HepG2 (cell line): Measurements from ENCODE around the gene SLA2. TPM values are rescaled to one million over a fixed set of nuclear protein-coding genes. Genes with fewer than 3 reads are reported as not detected.

Source experiments
- ATF7-NPFF ChIP-seq: sonication (generic); formaldehyde crosslinking; IDR thresholded peaks from 2 replicates; pipeline ENCODE4 v1.8.1; 2023; ENCODE audit warnings: mild to moderate bottlenecking, low read depth, missing genetic modification reagents, moderate library complexity
- CCDC6 ChIP-seq: sonication (generic); formaldehyde crosslinking; IDR thresholded peaks from 2 replicates; pipeline ENCODE4 v1.8.1; 2022; ENCODE audit warnings: mild to moderate bottlenecking, missing genetic modification reagents, moderate library complexity
- ELF4 ChIP-seq: sonication (generic); formaldehyde crosslinking; IDR thresholded peaks from 2 replicates; pipeline ENCODE4 v1.5.0; 2020; ENCODE audit warnings: missing genetic modification reagents, mild to moderate bottlenecking, moderate library complexity, borderline replicate concordance
- ETV5 ChIP-seq: IDR thresholded peaks from 2 replicates; pipeline ENCODE4 v1.6.1; 2018; ENCODE audit warnings: missing biosample characterization, missing genetic modification reagents, inconsistent platforms, borderline replicate concordance
- FOXC1 ChIP-seq: sonication (generic); formaldehyde crosslinking; IDR thresholded peaks from 2 replicates; pipeline ENCODE4 v1.8.0; 2022; ENCODE audit warnings: mild to moderate bottlenecking, missing genetic modification reagents, borderline replicate concordance
- GATA4 ChIP-seq: sonication (generic); IDR thresholded peaks from 2 replicates; pipeline ENCODE4 v1.6.1; 2016; ENCODE audit warnings: antibody characterized with exemption, low read depth, borderline replicate concordance
- GTF2F1 ChIP-seq: fragments of 150-350 bp; IDR thresholded peaks from 2 replicates; pipeline ENCODE4 v1.6.1; 2014; ENCODE audit warnings: low read length
- HDAC2 ChIP-seq: sonication (generic); formaldehyde crosslinking; IDR thresholded peaks from 2 replicates; pipeline ENCODE4 v1.4.0; 2020; ENCODE audit warnings: missing genetic modification reagents
- KAT7 ChIP-seq: IDR thresholded peaks from 2 replicates; pipeline ENCODE4 v1.6.1; 2018; ENCODE audit warnings: borderline replicate concordance, missing compliant biosample characterization
- KDM2A ChIP-seq: sonication (generic); formaldehyde crosslinking; IDR thresholded peaks from 2 replicates; pipeline ENCODE4 v1.4.0; 2020; ENCODE audit warnings: low read depth, missing genetic modification reagents, borderline replicate concordance
- NCOA5 ChIP-seq: sonication (generic); formaldehyde crosslinking; IDR thresholded peaks from 2 replicates; pipeline ENCODE4 v1.4.0; 2020; ENCODE audit warnings: missing genetic modification reagents
- NPAS2 ChIP-seq: sonication (generic); formaldehyde crosslinking; IDR thresholded peaks from 2 replicates; pipeline ENCODE4 v1.8.0; 2022; ENCODE audit warnings: mild to moderate bottlenecking, missing genetic modification reagents, borderline replicate concordance
- RARG ChIP-seq: sonication (generic); formaldehyde crosslinking; IDR thresholded peaks from 2 replicates; pipeline ENCODE4 v1.4.0; 2020; ENCODE audit warnings: low read depth, mild to moderate bottlenecking, missing genetic modification reagents
- RBM39 ChIP-seq: fragments of 200-400 bp; formaldehyde crosslinking; IDR thresholded peaks from one replicate; pipeline ENCODE4 v1.6.1; 2018; ENCODE audit warnings: antibody characterized with exemption, mild to moderate bottlenecking, low read depth, low read length; ENCODE audit not compliant: poor library complexity, severe bottlenecking
- RCOR2 ChIP-seq: IDR thresholded peaks from 2 replicates; pipeline ENCODE4 v1.6.1; 2016; ENCODE audit warnings: missing biosample characterization, missing genetic modification reagents
- SETDB1 ChIP-seq: sonication (generic); formaldehyde crosslinking; IDR thresholded peaks from 2 replicates; pipeline ENCODE4 v1.5.1; 2020; ENCODE audit warnings: missing genetic modification reagents, mild to moderate bottlenecking, borderline replicate concordance
- SKI ChIP-seq: fragments of 450-650 bp; IDR thresholded peaks from one replicate; pipeline ENCODE4 v1.6.1; 2018; ENCODE audit warnings: mild to moderate bottlenecking; ENCODE audit not compliant: partially characterized antibody
- SSRP1 ChIP-seq: IDR thresholded peaks from 2 replicates; pipeline ENCODE4 v1.6.1; 2016; ENCODE audit warnings: control low read depth
- TRIM24 ChIP-seq: sonication (generic); formaldehyde crosslinking; IDR thresholded peaks from 2 replicates; pipeline ENCODE4 v1.8.0; 2022; ENCODE audit warnings: mild to moderate bottlenecking, missing genetic modification reagents
- XRCC5 ChIP-seq: fragments of 200-400 bp; formaldehyde crosslinking; optimal IDR thresholded peaks from 2 replicates; pipeline ENCODE3; 2017; ENCODE audit warnings: mild to moderate bottlenecking, low read length
- ZNF10 ChIP-seq: sonication (generic); formaldehyde crosslinking; IDR thresholded peaks from 2 replicates; pipeline ENCODE4 v1.4.0; 2020; ENCODE audit warnings: mild to moderate bottlenecking, low read depth, missing genetic modification reagents, borderline replicate concordance
- ZNF253 ChIP-seq: sonication (generic); formaldehyde crosslinking; IDR thresholded peaks from 2 replicates; pipeline ENCODE4 v1.8.0; 2022; ENCODE audit warnings: mild to moderate bottlenecking, missing genetic modification reagents, borderline replicate concordance
- ZNF530 ChIP-seq: sonication (generic); formaldehyde crosslinking; IDR thresholded peaks from 2 replicates; pipeline ENCODE4 v1.5.0; 2020; ENCODE audit warnings: low read depth, mild to moderate bottlenecking, missing genetic modification reagents
- ZNF614 ChIP-seq: IDR thresholded peaks from 2 replicates; pipeline ENCODE4 v1.6.1; 2018; ENCODE audit warnings: missing biosample characterization, missing genetic modification reagents, inconsistent platforms, borderline replicate concordance
- ZNF772 ChIP-seq: sonication (generic); formaldehyde crosslinking; IDR thresholded peaks from 2 replicates; pipeline ENCODE4 v1.5.0; 2020; ENCODE audit warnings: mild to moderate bottlenecking, missing genetic modification reagents
- ZZZ3 ChIP-seq: sonication (generic); formaldehyde crosslinking; IDR thresholded peaks from 2 replicates; pipeline ENCODE4 v1.4.0; 2020; ENCODE audit warnings: missing genetic modification reagents, mild to moderate bottlenecking, borderline replicate concordance
- polyA plus RNA-seq, 8 experiments: library from polyadenylated mRNA; depleted of rRNA in 3 of 8; stranded (reverse) in 7 of 8; unstranded in 1 of 8; fragments of >200 nt; fragmentation: Illumina TruSeq in 4 of 8; extraction: Trizol in 4 of 8; gene quantifications; 2 replicates each; pipeline versions ENCODE4 v1.2.1 to v1.2.3, GENCODE V29; 2011 to 2016; ENCODE audit warnings: low read depth in 4 of 8, missing spikeins in 1 of 8, mixed read lengths in 1 of 8; ENCODE audit not compliant: insufficient read depth in 1 of 8
- total RNA-seq, 5 experiments: library from RNA; depleted of rRNA; stranded (reverse); fragments of >200 nt; fragmentation: Illumina TruSeq; extraction: Trizol; gene quantifications; 2 replicates each; pipeline ENCODE4 v1.2.3, GENCODE V29; 2016; ENCODE audit warnings: low read depth in 1 of 5
- TF ChIP-seq, protein P1 (sequence below): sonication (generic); formaldehyde crosslinking; IDR thresholded peaks from 2 replicates; pipeline ENCODE4 v1.5.0; 2020; ENCODE audit warnings: missing genetic modification reagents
- TF ChIP-seq, protein P2 (sequence below): fragments of 450-650 bp; IDR thresholded peaks from 2 replicates; pipeline ENCODE4 v1.6.1; 2017; ENCODE audit warnings: mild to moderate bottlenecking

Gene SLA2
- total and polyA plus RNA-seq, 2 of the 13 experiments (the other 11 are each of a cell fraction or from before 2014, with no cell fraction given) = 1.6 to 3.6 TPM

DNA sequence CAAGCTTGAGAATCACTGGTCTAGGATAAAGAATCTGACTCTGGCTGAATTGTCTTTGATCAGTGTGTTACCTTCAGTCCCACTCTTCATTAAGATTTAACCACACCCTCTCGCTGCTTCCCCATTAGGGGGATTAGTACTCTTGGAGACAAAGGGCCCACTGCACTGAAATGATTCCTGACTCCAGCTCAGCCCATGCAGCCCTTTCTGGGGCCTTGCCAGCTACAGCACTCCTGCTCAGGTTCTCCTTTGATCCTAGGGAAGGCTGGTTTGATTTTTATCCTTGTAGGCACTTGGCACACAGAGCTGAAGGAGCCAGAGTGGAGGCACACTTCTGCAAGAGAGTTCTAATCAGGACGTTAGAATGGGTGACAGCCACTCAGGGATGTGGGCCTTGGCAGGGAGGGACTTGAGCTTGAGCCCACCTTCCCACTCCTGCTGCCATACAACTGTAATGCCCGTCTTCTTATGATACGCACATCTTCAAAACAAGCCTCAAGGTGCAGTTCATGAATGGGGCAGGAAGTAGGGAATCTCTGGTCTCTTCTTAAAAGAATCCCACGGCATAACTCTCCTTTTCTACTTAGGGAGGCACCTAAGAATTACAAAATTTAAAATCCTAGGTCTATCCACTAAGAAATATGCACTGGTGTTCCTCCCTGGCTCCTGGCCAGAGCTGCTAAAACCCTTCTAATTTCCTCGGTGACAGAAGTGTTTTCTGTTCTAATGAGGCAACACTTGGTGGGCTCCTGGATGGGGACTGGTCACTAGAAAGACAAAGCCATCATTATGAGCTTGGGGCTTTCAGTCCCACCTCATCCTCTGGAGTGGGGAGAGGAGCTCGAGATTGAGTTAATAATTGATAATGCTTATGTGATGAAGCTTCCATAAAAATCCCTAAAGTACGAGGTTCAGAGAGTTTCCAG, 1.5 kb upstream of the SLA2 start (continued):
- TF ChIP-seq ZNF253 (CRISPR knock-in tag) (no peak), NCOA5 (no peak), ETV5 (CRISPR knock-in tag) (no peak), KDM2A (no peak; the same call in 1 of the 2 replicates), SKI (no peak), ZNF530 (CRISPR knock-in tag) (no peak), RARG (CRISPR knock-in tag) (no peak), ATF7-NPFF (no peak; the same call in 1 of the 2 replicates), ZNF772 (CRISPR knock-in tag) (no peak), RCOR2 (CRISPR knock-in tag) (no peak), ZNF614 (CRISPR knock-in tag) (peak; percentile 83; the same call in 1 of the 2 replicates), GATA4 (no peak; the same call in 1 of the 2 replicates), ZNF10 (CRISPR knock-in tag) (no peak), SETDB1 (no peak), RBM39 (no peak), ZZZ3 (CRISPR knock-in tag) (no peak), XRCC5 (no peak), NPAS2 (CRISPR knock-in tag) (no peak), HDAC2 (CRISPR knock-in tag) (no peak; the same call in 1 of the 2 replicates), TRIM24 (no peak), KAT7 (no peak), FOXC1 (no peak), CCDC6 (CRISPR knock-in tag) (peak; percentile 50; the same call in 1 of the 2 replicates), GTF2F1 (no peak), SSRP1 (peak; percentile 67; the same call in 1 of the 2 replicates), ELF4 (CRISPR knock-in tag) (no peak)
- TF ChIP-seq, protein P1, sequence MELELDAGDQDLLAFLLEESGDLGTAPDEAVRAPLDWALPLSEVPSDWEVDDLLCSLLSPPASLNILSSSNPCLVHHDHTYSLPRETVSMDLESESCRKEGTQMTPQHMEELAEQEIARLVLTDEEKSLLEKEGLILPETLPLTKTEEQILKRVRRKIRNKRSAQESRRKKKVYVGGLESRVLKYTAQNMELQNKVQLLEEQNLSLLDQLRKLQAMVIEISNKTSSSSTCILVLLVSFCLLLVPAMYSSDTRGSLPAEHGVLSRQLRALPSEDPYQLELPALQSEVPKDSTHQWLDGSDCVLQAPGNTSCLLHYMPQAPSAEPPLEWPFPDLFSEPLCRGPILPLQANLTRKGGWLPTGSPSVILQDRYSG (CRISPR knock-in tag) = no peak
- TF ChIP-seq, protein P2, sequence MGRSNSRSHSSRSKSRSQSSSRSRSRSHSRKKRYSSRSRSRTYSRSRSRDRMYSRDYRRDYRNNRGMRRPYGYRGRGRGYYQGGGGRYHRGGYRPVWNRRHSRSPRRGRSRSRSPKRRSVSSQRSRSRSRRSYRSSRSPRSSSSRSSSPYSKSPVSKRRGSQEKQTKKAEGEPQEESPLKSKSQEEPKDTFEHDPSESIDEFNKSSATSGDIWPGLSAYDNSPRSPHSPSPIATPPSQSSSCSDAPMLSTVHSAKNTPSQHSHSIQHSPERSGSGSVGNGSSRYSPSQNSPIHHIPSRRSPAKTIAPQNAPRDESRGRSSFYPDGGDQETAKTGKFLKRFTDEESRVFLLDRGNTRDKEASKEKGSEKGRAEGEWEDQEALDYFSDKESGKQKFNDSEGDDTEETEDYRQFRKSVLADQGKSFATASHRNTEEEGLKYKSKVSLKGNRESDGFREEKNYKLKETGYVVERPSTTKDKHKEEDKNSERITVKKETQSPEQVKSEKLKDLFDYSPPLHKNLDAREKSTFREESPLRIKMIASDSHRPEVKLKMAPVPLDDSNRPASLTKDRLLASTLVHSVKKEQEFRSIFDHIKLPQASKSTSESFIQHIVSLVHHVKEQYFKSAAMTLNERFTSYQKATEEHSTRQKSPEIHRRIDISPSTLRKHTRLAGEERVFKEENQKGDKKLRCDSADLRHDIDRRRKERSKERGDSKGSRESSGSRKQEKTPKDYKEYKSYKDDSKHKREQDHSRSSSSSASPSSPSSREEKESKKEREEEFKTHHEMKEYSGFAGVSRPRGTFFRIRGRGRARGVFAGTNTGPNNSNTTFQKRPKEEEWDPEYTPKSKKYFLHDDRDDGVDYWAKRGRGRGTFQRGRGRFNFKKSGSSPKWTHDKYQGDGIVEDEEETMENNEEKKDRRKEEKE = no peak
